ENCODE results near the gene TPST2. TPM values are rescaled to one million over a fixed set of nuclear protein-coding genes. Genes with fewer than 3 reads are reported as not detected.

Gene TPST2
- total RNA-seq, 2 experiments from 2014 or later, result 7.2 to 7.4 TPM

DNA sequence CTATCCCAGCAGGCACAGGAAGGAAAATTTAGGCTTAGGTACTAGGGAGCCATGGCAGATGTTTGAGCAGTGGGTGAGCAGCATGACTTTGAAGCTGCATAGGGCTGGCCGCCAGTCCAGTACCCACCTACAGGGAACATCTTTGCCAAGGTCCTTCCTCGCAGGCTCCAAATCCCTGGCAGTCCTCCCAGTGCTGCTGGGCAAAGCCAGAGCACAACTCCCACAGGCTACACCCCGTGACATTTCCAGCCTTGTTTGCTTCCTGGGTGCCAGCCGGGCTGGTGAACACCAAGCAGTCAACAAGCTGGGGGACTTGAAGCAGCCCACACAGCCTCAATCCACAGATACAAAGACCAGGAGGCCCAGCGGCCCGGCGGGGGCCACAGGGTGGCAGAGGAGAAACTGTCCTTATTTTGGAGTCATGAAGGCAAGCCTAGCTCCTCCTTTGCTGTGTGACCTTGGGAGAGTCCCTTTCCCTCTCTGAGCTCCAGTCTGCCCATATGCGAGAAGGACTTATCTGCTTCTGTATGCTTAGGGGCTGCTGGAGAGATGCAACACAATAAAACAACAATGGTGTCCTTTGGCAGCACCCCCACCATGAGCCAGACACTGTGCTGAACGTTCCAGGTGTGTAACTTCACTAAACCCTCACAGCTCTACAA lies 28.0 kb downstream of the TPST2 start:
- Mint-ChIP-seq H3K4me3 (no peak overlapping the region), H3K4me1 (ENCODE audit: low read depth) (no peaks in the 10 kb centered on the region), H3K27me3 (no peaks in the 10 kb centered on the region), H3K27ac (no peak overlapping the region), H3K36me3 (ENCODE audit: low read depth) (no peaks in the 10 kb centered on the region), H3K9me3 (no peaks in the 10 kb centered on the region)
- Histone ChIP-seq H3K27me3 (ENCODE audit: control insufficient read depth in 1 of 2, insufficient read depth in 2 of 2, low read length in 2 of 2) (no peaks in the 10 kb centered on the region), H3K4me3 (ENCODE audit: low read length) (no peak overlapping the region), H3K4me1 (ENCODE audit: insufficient read depth, low read length) (peaks cover 10% of the 10 kb centered on the region), H3K9me3 (ENCODE audit: control insufficient read depth in 1 of 2, insufficient read depth in 1 of 2, low read length in 2 of 2) (no peaks in the 10 kb centered on the region), H3K27ac (ENCODE audit: low read depth in 1 of 2, low read length in 2 of 2) (no peak overlapping the region), H3K36me3 (ENCODE audit: insufficient read depth, low read length) (peaks cover 17% of the 10 kb centered on the region)
- intact Hi-C loops (cut with DNase I, micrococcal nuclease), result no loop called here
- CTCF ChIA-PET, result no interaction called here
- DNase-seq (no peak), ATAC-seq (ENCODE audit: poor library complexity) (no peak)
- no peak for TF ChIP-seq CTCF (IDR thresholded peaks at IDR 0.05)
- POLR2A ChIA-PET, result no interaction called here

GRCh38 chr22:26559961-26560575 lies 29.9 kb downstream of the TPST2 start:
- Mint-ChIP-seq H3K4me1 (ENCODE audit: low read depth) (no peaks in the 10 kb centered on the region), H3K36me3 (ENCODE audit: low read depth) (no peaks in the 10 kb centered on the region), H3K9me3 (no peaks in the 10 kb centered on the region), H3K27me3 (no peaks in the 10 kb centered on the region), H3K27ac (peak overlapping the region; percentile 9), H3K4me3 (no peak overlapping the region)
- Histone ChIP-seq H3K9me3 (ENCODE audit: control insufficient read depth in 1 of 2, insufficient read depth in 1 of 2, low read length in 2 of 2) (no peaks in the 10 kb centered on the region), H3K4me1 (ENCODE audit: insufficient read depth, low read length) (peaks cover 7% of the 10 kb centered on the region), H3K27ac (ENCODE audit: low read depth in 1 of 2, low read length in 2 of 2) (no peak overlapping the region), H3K36me3 (ENCODE audit: insufficient read depth, low read length) (peaks cover 24% of the 10 kb centered on the region), H3K4me3 (ENCODE audit: low read length) (no peak overlapping the region), H3K27me3 (ENCODE audit: control insufficient read depth in 1 of 2, insufficient read depth in 2 of 2, low read length in 2 of 2) (no peaks in the 10 kb centered on the region)
- no peak for DNase-seq
- ChIA-PET CTCF (no interaction called here), POLR2A (no interaction called here)
- no peak for ATAC-seq (ENCODE audit: poor library complexity)
- no peak for TF ChIP-seq CTCF (IDR thresholded peaks at IDR 0.05)
- intact Hi-C loops (cut with DNase I, micrococcal nuclease), result no loop called here

- Histone ChIP-seq H3K4me1 (ENCODE audit: insufficient read depth, low read length) (peaks cover 7% of the 10 kb centered on the region), H3K27me3 (ENCODE audit: control insufficient read depth in 1 of 2, insufficient read depth in 2 of 2, low read length in 2 of 2) (no peaks in the 10 kb centered on the region), H3K27ac (ENCODE audit: low read depth in 1 of 2, low read length in 2 of 2) (no peak overlapping the region), H3K4me3 (ENCODE audit: low read length) (no peak overlapping the region), H3K9me3 (ENCODE audit: control insufficient read depth in 1 of 2, insufficient read depth in 1 of 2, low read length in 2 of 2) (no peaks in the 10 kb centered on the region), H3K36me3 (ENCODE audit: insufficient read depth, low read length) (peaks cover 13% of the 10 kb centered on the region)
- Mint-ChIP-seq H3K27ac (no peak overlapping the region), H3K27me3 (no peaks in the 10 kb centered on the region), H3K9me3 (no peaks in the 10 kb centered on the region), H3K36me3 (ENCODE audit: low read depth) (no peaks in the 10 kb centered on the region), H3K4me1 (ENCODE audit: low read depth) (peaks cover 4% of the 10 kb centered on the region), H3K4me3 (no peak overlapping the region)
- no peak for ATAC-seq (ENCODE audit: poor library complexity)
- no peak for DNase-seq
- CTCF ChIA-PET, result no interaction called here
- POLR2A ChIA-PET, result no interaction called here
- TF ChIP-seq CTCF (IDR thresholded peaks at IDR 0.05), result no peak
- intact Hi-C loops (cut with DNase I, micrococcal nuclease), result no loop called here
These were observed 31.6 kb downstream of the TPST2 start for GRCh38 chr22:26558248-26558895.
